ENCODE data around the gene LMBRD1. TPM values are rescaled to one million over a fixed set of nuclear protein-coding genes. Genes with fewer than 3 reads are reported as not detected.

The LMBRD1 gene
- total and polyA plus RNA-seq, 2 of the 4 experiments (the other 2 are of a cell fraction), result 3.9 to 8.7 TPM

- H3K27ac ChIP-seq (ENCODE audit: insufficient read depth, low read length), result no peak overlapping the region
- ATAC-seq (ENCODE audit: low read depth) (no peak), DNase-seq (no peak)
- in situ Hi-C loops (cut with MboI; ENCODE audit: low sequenced_read_pairs), result no loop called here
- no peaks in the 10 kb centered on the region for H3K9me1 ChIP-seq (ENCODE audit: insufficient read depth, low read length)
- ChIA-PET POLR2A (ENCODE audit: unreplicated experiment) (no interaction called here), CTCF (no interaction called here)
- H2AFZ ChIP-seq (replicated peaks; ENCODE audit: low read length, poor library complexity), result no peak overlapping the region
- no peaks in the 10 kb centered on the region; a peak in 1 of 4 replicates for H3K79me1 ChIP-seq (ENCODE audit: low read depth in 1 of 2, low read length in 2 of 2)
- TF ChIP-seq FOS (IDR thresholded peaks at IDR 0.05; ENCODE audit: low read depth, low read length), result no peak
- no peak for TF ChIP-seq CEBPB (IDR thresholded peaks at IDR 0.05; ENCODE audit: low read depth, low read length)
- TF ChIP-seq BHLHE40 (IDR thresholded peaks at IDR 0.05; ENCODE audit: low read depth, low read length), result no peak
- no peak for TF ChIP-seq RCOR1 (IDR thresholded peaks at IDR 0.05; ENCODE audit: insufficient replicate concordance, low read length)
- TF ChIP-seq CTCF (conservative IDR thresholded peaks at IDR 0.05; ENCODE audit: low read depth, low read length), result no peak
- TF ChIP-seq RAD21 (IDR thresholded peaks at IDR 0.05; ENCODE audit: low read length), result no peak
- TF ChIP-seq MXI1 (IDR thresholded peaks at IDR 0.05; ENCODE audit: borderline replicate concordance, low read depth, low read length), result no peak
- TF ChIP-seq ELK1 (IDR thresholded peaks at IDR 0.05; ENCODE audit: borderline replicate concordance, low read depth, low read length), result no peak
- TF ChIP-seq RFX5 (IDR thresholded peaks at IDR 0.05; ENCODE audit: low read depth, low read length), result no peak
- no peak for TF ChIP-seq MAZ (IDR thresholded peaks at IDR 0.05; ENCODE audit: borderline replicate concordance, low read depth, low read length)
- TF ChIP-seq POLR2A (IDR thresholded peaks at IDR 0.05; ENCODE audit: low read depth, low read length), result no peak
- TF ChIP-seq NFE2L2 (IDR thresholded peaks at IDR 0.05; ENCODE audit: low read depth, low read length), result no peak
- no peak for TF ChIP-seq MAFK (IDR thresholded peaks at IDR 0.05; ENCODE audit: low read depth, low read length)
- TF ChIP-seq SMC3 (IDR thresholded peaks at IDR 0.05; ENCODE audit: low read depth, low read length), result no peak
- no peak for TF ChIP-seq CHD1 (IDR thresholded peaks at IDR 0.05; ENCODE audit: low read depth, low read length)
- TF ChIP-seq USF2 (IDR thresholded peaks at IDR 0.05; ENCODE audit: low read depth, low read length), result no peak
- H3K23ac ChIP-seq (ENCODE audit: low read depth, low read length), result no peak overlapping the region
- no peak overlapping the region for H3K9ac ChIP-seq (ENCODE audit: low read depth, low read length)
- no peak overlapping the region for H3K18ac ChIP-seq (ENCODE audit: low read depth, low read length)
- H2BK15ac ChIP-seq (ENCODE audit: low read depth, low read length), result no peak overlapping the region
- H3K4me1 ChIP-seq (ENCODE audit: control insufficient read depth, insufficient read depth, low read length), result no peaks in the 10 kb centered on the region
- no peaks in the 10 kb centered on the region for H3K36me3 ChIP-seq (ENCODE audit: control insufficient read depth, insufficient read depth, low read length)
- H4K5ac ChIP-seq (ENCODE audit: low read depth, low read length), result no peak overlapping the region
- WGBS, 2 experiments (ENCODE audit: extremely low coverage in 2 of 2, insufficient read length in 1 of 2), result no CpG with 5 or more reads among the region's 1 CpG
- H3K27me3 ChIP-seq (ENCODE audit: control insufficient read depth, insufficient read depth, low read length), result no peaks in the 10 kb centered on the region
- no peaks in the 10 kb centered on the region for H4K20me1 ChIP-seq (ENCODE audit: insufficient read depth, low read length)
- H4K8ac ChIP-seq (ENCODE audit: low read depth in 2 of 2, low read length in 2 of 2), result no peak overlapping the region
- BruUV-seq (replicated peaks), result no TSS peak
- H2AK9ac ChIP-seq (replicated peaks; ENCODE audit: low read depth, low read length, poor library complexity), result no peak overlapping the region
- no peak overlapping the region for H2BK20ac ChIP-seq (ENCODE audit: low read depth, low read length)
- H3K4me3 ChIP-seq (ENCODE audit: insufficient read depth, low read depth, low read length), result no peak overlapping the region
- H3K4me2 ChIP-seq (ENCODE audit: low read depth, low read length), result no peak overlapping the region
- no peak overlapping the region for H4K91ac ChIP-seq (ENCODE audit: insufficient read depth, low read depth, low read length)
- no peak overlapping the region for H2AK5ac ChIP-seq (ENCODE audit: low read depth, low read length)
- H2BK5ac ChIP-seq (ENCODE audit: low read depth, low read length, poor library complexity, severe bottlenecking), result no peak overlapping the region
- dilution Hi-C loops (cut with HindIII; ENCODE audit: low sequenced_read_pairs, unreplicated experiment), result no loop called here
- H3K14ac ChIP-seq (replicated peaks; ENCODE audit: low read depth, low read length), result no peak overlapping the region
- no peak overlapping the region for H2BK120ac ChIP-seq (ENCODE audit: low read depth, low read length)
- intact Hi-C loops (cut with micrococcal nuclease), result no loop called here
- H3K9me3 ChIP-seq (ENCODE audit: control insufficient read depth, insufficient read depth, low read length), result no peaks in the 10 kb centered on the region
- H3K56ac ChIP-seq (ENCODE audit: extremely low read depth, insufficient read depth, low read length), result no peak overlapping the region
- no peak overlapping the region for H3K4ac ChIP-seq (ENCODE audit: low read depth, low read length)
Observed at GRCh38 chr6:69680302-69680701, 116.5 kb downstream of the LMBRD1 start.
